ENCODE results near the gene SPATA4. TPM values are rescaled to one million over a fixed set of nuclear protein-coding genes. Genes with fewer than 3 reads are reported as not detected.

Gene SPATA4
- total and polyA plus RNA-seq, 9 of the 15 experiments (the other 6 are each of a cell fraction or from before 2014, with no cell fraction given), result not detected

GRCh38 chr4:176226736-176227135, 31.4 kb upstream of the SPATA4 start:
- in situ Hi-C loops (cut with MboI) (no loop called here), intact Hi-C loops (cut with micrococcal nuclease) (no loop called here)
- BruUV-seq (replicated peaks), result no TSS peak
- Histone ChIP-seq H3K79me2 (ENCODE audit: control insufficient read depth, insufficient read depth, low read length) (no peaks in the 10 kb centered on the region), H3K9me3 (replicated peaks; ENCODE audit: control insufficient read depth, insufficient read depth, low read depth, low read length) (no peaks in the 10 kb centered on the region), H3K4me2 (ENCODE audit: insufficient read depth, low read length) (no peak overlapping the region), H3K27ac (ENCODE audit: extremely low read depth, low read depth, low read length) (no peak overlapping the region), H3K27me3 (ENCODE audit: control insufficient read depth in 2 of 2, insufficient read depth in 2 of 2, low read length in 2 of 2) (no peaks in the 10 kb centered on the region), H2AFZ (ENCODE audit: low read depth, low read length) (no peak overlapping the region), H3K9me1 (ENCODE audit: control insufficient read depth, insufficient read depth, low read length) (no peaks in the 10 kb centered on the region), H3K9ac (ENCODE audit: insufficient read depth in 1 of 2, low read depth in 2 of 2, low read length in 2 of 2) (no peak overlapping the region), H4K20me1 (replicated peaks; ENCODE audit: control insufficient read depth, insufficient read depth, low read length) (no peaks in the 10 kb centered on the region), H3K36me3 (ENCODE audit: control insufficient read depth, insufficient read depth, low read length) (no peaks in the 10 kb centered on the region), H3K4me3 (no peak overlapping the region), H3K4me1 (replicated peaks in 1 of 2; ENCODE audit: control insufficient read depth in 2 of 2, insufficient read depth in 2 of 2, low read length in 2 of 2) (no peaks in the 10 kb centered on the region)
- FAIRE-seq (no peak), ATAC-seq (no peak), DNase-seq (ENCODE audit: extremely low read depth in 1 of 4, low spot score in 3 of 4) (no peak)
- ChIA-PET CTCF (ENCODE audit: low intra/inter-chr PET ratio) (no interaction called here), POLR2A (interaction anchor here (0.7 kb wide), 1 partner anchor 15 kb away, joined by 5 read pairs; no protein-coding TSS in a partner anchor)
- TF ChIP-seq SMAD4 (CRISPR knock-in tag; conservative IDR thresholded peaks at IDR 0.05), result no peak
- no peak for TF ChIP-seq CBFB (CRISPR knock-in tag; IDR thresholded peaks at IDR 0.05)
- 0% methylated on average over 4 of the region's 5 CpGs for WGBS (ENCODE audit: insufficient coverage, low coverage, missing lambda C conversion rate)

GRCh38 chr4:176223561-176223960, 28.2 kb upstream of the SPATA4 start:
- intact Hi-C loops (cut with micrococcal nuclease), result no loop called here
- no peaks in the 10 kb centered on the region for H4K20me1 ChIP-seq (replicated peaks; ENCODE audit: control insufficient read depth, insufficient read depth, low read length)
- H3K27me3 ChIP-seq (ENCODE audit: control insufficient read depth in 2 of 2, insufficient read depth in 2 of 2, low read length in 2 of 2), result no peaks in the 10 kb centered on the region
- BruUV-seq (replicated peaks), result no TSS peak
- H3K9me1 ChIP-seq (ENCODE audit: control insufficient read depth, insufficient read depth, low read length), result no peaks in the 10 kb centered on the region
- no peak overlapping the region for H3K9ac ChIP-seq (ENCODE audit: insufficient read depth in 1 of 2, low read depth in 2 of 2, low read length in 2 of 2)
- no peak for FAIRE-seq
- H3K9me3 ChIP-seq (replicated peaks; ENCODE audit: control insufficient read depth, insufficient read depth, low read depth, low read length), result no peaks in the 10 kb centered on the region
- H3K4me2 ChIP-seq (ENCODE audit: insufficient read depth, low read length), result no peak overlapping the region
- no peak for DNase-seq (ENCODE audit: extremely low read depth in 1 of 4, low spot score in 3 of 4)
- H3K4me1 ChIP-seq (replicated peaks in 1 of 2; ENCODE audit: control insufficient read depth in 2 of 2, insufficient read depth in 2 of 2, low read length in 2 of 2), result no peaks in the 10 kb centered on the region
- H3K27ac ChIP-seq (ENCODE audit: extremely low read depth, low read depth, low read length), result no peak overlapping the region
- ChIA-PET POLR2A (no interaction called here), CTCF (ENCODE audit: low intra/inter-chr PET ratio) (no interaction called here)
- H3K36me3 ChIP-seq (ENCODE audit: control insufficient read depth, insufficient read depth, low read length), result no peaks in the 10 kb centered on the region
- no peak overlapping the region for H3K4me3 ChIP-seq
- H3K79me2 ChIP-seq (ENCODE audit: control insufficient read depth, insufficient read depth, low read length), result no peaks in the 10 kb centered on the region
- no peak for TF ChIP-seq KDM5B (IDR thresholded peaks at IDR 0.05; ENCODE audit: insufficient replicate concordance, low read depth, low read length)
- no peak for TF ChIP-seq RUNX1 (IDR thresholded peaks at IDR 0.05; ENCODE audit: low read depth)
- TF ChIP-seq ATF3 (IDR thresholded peaks at IDR 0.05), result no peak
- no peak for TF ChIP-seq ATF3 (CRISPR knock-in tag; conservative IDR thresholded peaks at IDR 0.05)
- no peak for TF ChIP-seq ARHGAP35 (IDR thresholded peaks at IDR 0.05; ENCODE audit: partially characterized antibody)
- TF ChIP-seq ZFPM2 (CRISPR knock-in tag; IDR thresholded peaks at IDR 0.05), result no peak
- TF ChIP-seq SMARCA4 (IDR thresholded peaks at IDR 0.05), result no peak
- TF ChIP-seq MECOM (CRISPR knock-in tag; IDR thresholded peaks at IDR 0.05), result no peak
- no peak for TF ChIP-seq MTA3 (IDR thresholded peaks at IDR 0.05; ENCODE audit: borderline replicate concordance)
- no peak for TF ChIP-seq TEAD4 (IDR thresholded peaks at IDR 0.05; ENCODE audit: low read length)
- TF ChIP-seq TEAD4 (CRISPR knock-in tag; IDR thresholded peaks at IDR 0.05; ENCODE audit: borderline replicate concordance), result no peak
- no CpG with 5 or more reads among the region's 2 CpGs for WGBS (ENCODE audit: insufficient coverage, low coverage, missing lambda C conversion rate)
- ATAC-seq, result no peak
- in situ Hi-C loops (cut with MboI), result no loop called here
- no peak overlapping the region for H2AFZ ChIP-seq (ENCODE audit: low read depth, low read length)

Measured in K562 (cell line).